ENCODE measurements around the gene PODXL2. TPM values are rescaled to one million over a fixed set of nuclear protein-coding genes. Genes with fewer than 3 reads are reported as not detected.

The PODXL2 gene
- total RNA-seq, 2 experiments from 2014 or later, result 0.95 to 1.1 TPM

- CTCF ChIA-PET, result interaction anchor here (0.6 kb wide), 1 partner anchor 70 kb away, joined by 3 read pairs; no protein-coding TSS in a partner anchor
- Mint-ChIP-seq H3K27me3 (peaks cover 2% of the 10 kb centered on the region), H3K4me3 (no peak overlapping the region), H3K9me3 (no peaks in the 10 kb centered on the region), H3K27ac (no peak overlapping the region), H3K4me1 (peaks cover 13% of the 10 kb centered on the region), H3K36me3 (ENCODE audit: low read depth) (peaks cover 2% of the 10 kb centered on the region)
- POLR2A ChIA-PET, result no interaction called here
- no peak for DNase-seq
These were observed 39.9 kb downstream of the PODXL2 start for GRCh38 chr3:127668906-127669305.

GRCh38 chr3:127669541-127670228 lies 40.7 kb downstream of the PODXL2 start:
- no peak overlapping the region for H3K4me3 Mint-ChIP-seq
- peaks cover 2% of the 10 kb centered on the region for H3K36me3 Mint-ChIP-seq (ENCODE audit: low read depth)
- no peak overlapping the region for H3K27ac Mint-ChIP-seq
- peaks cover 2% of the 10 kb centered on the region for H3K27me3 Mint-ChIP-seq
- ChIA-PET CTCF (no interaction called here), POLR2A (interaction anchor here (3.8 kb wide), 1 partner anchor 71 kb away, joined by 43 read pairs; the partner anchor contains the start of gene MCM2)
- peaks cover 20% of the 10 kb centered on the region for H3K4me1 Mint-ChIP-seq
- no peak for DNase-seq
- no peaks in the 10 kb centered on the region for H3K9me3 Mint-ChIP-seq

- Mint-ChIP-seq H3K36me3 (ENCODE audit: low read depth) (peaks cover 2% of the 10 kb centered on the region), H3K27me3 (peaks cover 2% of the 10 kb centered on the region), H3K4me1 (peaks cover 24% of the 10 kb centered on the region), H3K27ac (no peak overlapping the region), H3K4me3 (no peak overlapping the region), H3K9me3 (no peaks in the 10 kb centered on the region)
- CTCF ChIA-PET, result no interaction called here
- POLR2A ChIA-PET, result interaction anchor here (2.5 to 3.8 kb wide), 2 partner anchors 8 to 71 kb away, joined by 16 to 43 read pairs; partner anchors contain the start of gene MCM2
- DNase-seq, result no peak
These were observed 41.2 kb downstream of the PODXL2 start for GRCh38 chr3:127670229-127670559.

- Mint-ChIP-seq H3K27me3 (no peaks in the 10 kb centered on the region), H3K4me3 (peak overlapping the region; percentile 88), H3K4me1 (peaks cover 27% of the 10 kb centered on the region), H3K9me3 (no peaks in the 10 kb centered on the region), H3K27ac (peak overlapping the region; percentile 29), H3K36me3 (ENCODE audit: low read depth) (peaks cover 2% of the 10 kb centered on the region)
- POLR2A ChIA-PET, result interaction anchor here (1.1 to 3.8 kb wide), 6 partner anchors 9 to 453 kb away, joined by 3 to 43 read pairs (median 6); partner anchors contain the start of genes MCM2 and RUVBL1
- CTCF ChIA-PET, result no interaction called here
- no peak for DNase-seq
These were observed 42.0 kb downstream of the PODXL2 start for GRCh38 chr3:127670761-127671522.

GRCh38 chr3:127671523-127672428 lies 42.8 kb downstream of the PODXL2 start:
- peak overlapping the region; percentile 88 for H3K4me3 Mint-ChIP-seq
- DNase-seq, result peak; percentile 35
- H3K4me1 Mint-ChIP-seq, result peaks cover 30% of the 10 kb centered on the region
- peaks cover 2% of the 10 kb centered on the region for H3K36me3 Mint-ChIP-seq (ENCODE audit: low read depth)
- ChIA-PET CTCF (interaction anchor here (1.0 to 1.1 kb wide), 2 partner anchors 23 to 97 kb away, joined by 5 read pairs; no protein-coding TSS in a partner anchor), POLR2A (interaction anchor here (0.9 to 3.8 kb wide), 15 partner anchors 10 to 452 kb away, joined by 3 to 43 read pairs (median 5); partner anchors contain the start of genes MCM2, RUVBL1, SEC61A1 and TPRA1)
- H3K27ac Mint-ChIP-seq, result peak overlapping the region; percentile 94
- H3K27me3 Mint-ChIP-seq, result no peaks in the 10 kb centered on the region
- no peaks in the 10 kb centered on the region for H3K9me3 Mint-ChIP-seq

- peak; percentile 89 for DNase-seq
- Mint-ChIP-seq H3K36me3 (ENCODE audit: low read depth) (peaks cover 2% of the 10 kb centered on the region), H3K27me3 (no peaks in the 10 kb centered on the region), H3K4me1 (peaks cover 30% of the 10 kb centered on the region), H3K4me3 (peak within 1 kb of the TSS; percentile 88), H3K27ac (peak within 1 kb of the TSS; percentile 94), H3K9me3 (no peaks in the 10 kb centered on the region)
- ChIA-PET CTCF (interaction anchor here (1.0 to 1.1 kb wide), 2 partner anchors 22 to 98 kb away, joined by 5 read pairs; no protein-coding TSS in a partner anchor), POLR2A (interaction anchor here (0.6 to 3.8 kb wide), 17 partner anchors 11 to 1490 kb away, joined by 3 to 43 read pairs (median 4); partner anchors contain the start of genes MCM2, SEC61A1 and TPRA1)
These were observed 43.6 kb downstream of the PODXL2 start, which contains the start of gene ABTB1 for GRCh38 chr3:127672429-127673190. TSS of gene ABTB1 (plus strand) at chr3:127672952. CDS start at chr3:127673026, 74 bp downstream.

GRCh38 chr3:127673191-127674100 lies 44.5 kb downstream of the PODXL2 start:
- CTCF ChIA-PET, result no interaction called here
- peak overlapping the region; percentile 84 for H3K4me3 Mint-ChIP-seq

GRCh38 chr3:127674101-127674721 lies 45.2 kb downstream of the PODXL2 start:
- peak; percentile 14 for DNase-seq
- H3K27ac Mint-ChIP-seq, result peak overlapping the region; percentile 33
- H3K4me1 Mint-ChIP-seq, result peaks cover 30% of the 10 kb centered on the region
- H3K36me3 Mint-ChIP-seq (ENCODE audit: low read depth), result peaks cover 2% of the 10 kb centered on the region
- H3K9me3 Mint-ChIP-seq, result no peaks in the 10 kb centered on the region
- H3K27me3 Mint-ChIP-seq, result no peaks in the 10 kb centered on the region
- ChIA-PET CTCF (no interaction called here), POLR2A (interaction anchor here (1.0 kb wide), 1 partner anchor 77 kb away, joined by 3 read pairs; no protein-coding TSS in a partner anchor)
- peak overlapping the region; percentile 84 for H3K4me3 Mint-ChIP-seq

More at GRCh38 chr3:127673191-127674100, 44.5 kb downstream of the PODXL2 start:
- POLR2A ChIA-PET, result interaction anchor here (0.6 to 3.8 kb wide), 12 partner anchors 17 to 1489 kb away, joined by 3 to 43 read pairs (median 4); partner anchors contain the start of genes MCM2 and SEC61A1
- no peaks in the 10 kb centered on the region for H3K27me3 Mint-ChIP-seq
- peak; percentile 68 for DNase-seq
- H3K36me3 Mint-ChIP-seq (ENCODE audit: low read depth), result peaks cover 2% of the 10 kb centered on the region
- peaks cover 30% of the 10 kb centered on the region for H3K4me1 Mint-ChIP-seq
- H3K27ac Mint-ChIP-seq, result peak overlapping the region; percentile 72
- no peaks in the 10 kb centered on the region for H3K9me3 Mint-ChIP-seq

- peak overlapping the region; percentile 50 for H3K4me3 Mint-ChIP-seq
- no peaks in the 10 kb centered on the region for H3K27me3 Mint-ChIP-seq
- H3K4me1 Mint-ChIP-seq, result peaks cover 30% of the 10 kb centered on the region
- peak; percentile 14 for DNase-seq
- ChIA-PET POLR2A (interaction anchor here (1.0 kb wide), 1 partner anchor 78 kb away, joined by 3 read pairs; no protein-coding TSS in a partner anchor), CTCF (no interaction called here)
- H3K36me3 Mint-ChIP-seq (ENCODE audit: low read depth), result peaks cover 2% of the 10 kb centered on the region
- H3K9me3 Mint-ChIP-seq, result no peaks in the 10 kb centered on the region
- no peak overlapping the region for H3K27ac Mint-ChIP-seq
These were observed 45.8 kb downstream of the PODXL2 start for GRCh38 chr3:127674790-127675189.

- peaks cover 2% of the 10 kb centered on the region for H3K36me3 Mint-ChIP-seq (ENCODE audit: low read depth)
- DNase-seq, result no peak
- no peaks in the 10 kb centered on the region for H3K27me3 Mint-ChIP-seq
- ChIA-PET POLR2A (no interaction called here), CTCF (no interaction called here)
- no peak overlapping the region for H3K27ac Mint-ChIP-seq
- peaks cover 30% of the 10 kb centered on the region for H3K4me1 Mint-ChIP-seq
- no peak overlapping the region for H3K4me3 Mint-ChIP-seq
- H3K9me3 Mint-ChIP-seq, result no peaks in the 10 kb centered on the region
These were observed 46.8 kb downstream of the PODXL2 start for GRCh38 chr3:127675651-127676391.
